K562 treated with DMSO at 1 percent for 12 hours (cell line): ENCODE results near the gene UPB1. TPM values are rescaled to one million over a fixed set of nuclear protein-coding genes. Genes with fewer than 3 reads are reported as not detected.

Experiments
- total RNA-seq: library from RNA; unstranded; fragments of 300-600 nt; gene quantifications from 2 replicates; pipeline ENCODE4 v1.2.3, GENCODE V29; 2022; ENCODE audit not compliant: insufficient read depth

The UPB1 gene
- not detected in 2 replicates for total RNA-seq

DNA sequence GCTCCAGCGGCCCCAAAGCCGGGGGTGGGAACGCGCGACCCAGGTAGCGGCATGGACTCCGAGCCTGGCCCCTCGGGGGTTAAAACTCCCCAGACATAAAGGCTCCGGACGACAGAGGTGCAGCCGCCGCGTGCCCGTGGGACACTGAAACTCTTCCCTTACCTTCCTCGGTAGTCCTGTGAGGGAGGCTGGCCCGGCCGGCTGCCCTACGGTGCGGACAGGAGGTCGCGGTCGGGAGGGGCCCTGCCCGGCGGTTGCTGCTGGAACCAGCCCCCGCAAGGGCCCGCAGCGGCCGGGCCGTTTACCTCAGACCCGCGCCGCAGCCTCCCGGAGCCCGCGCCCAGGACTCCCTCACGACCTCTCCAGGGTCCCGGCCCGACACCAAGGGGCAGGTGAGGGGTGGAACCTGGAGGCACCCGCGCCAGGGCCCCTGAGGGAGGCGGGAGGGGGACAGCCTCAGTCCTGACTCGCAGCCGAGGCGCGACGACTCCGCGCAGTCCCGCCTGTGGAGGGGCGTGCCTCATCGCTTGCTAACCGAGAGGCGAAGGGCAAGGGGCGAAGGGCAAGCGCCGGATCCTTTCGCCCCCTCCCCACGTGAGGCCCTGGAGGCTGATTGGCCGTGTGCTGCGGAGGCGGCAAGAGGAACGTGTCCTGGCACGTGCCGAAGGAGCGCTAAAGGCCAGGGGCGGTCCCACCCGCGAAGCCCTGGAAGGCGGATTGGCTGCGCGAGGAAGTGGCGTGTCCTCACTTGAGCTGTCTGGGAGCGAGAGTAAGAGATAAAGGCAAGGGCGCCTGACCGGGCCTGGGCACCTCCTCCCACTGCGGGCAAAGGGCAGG is at the start of gene UPB1:
UPB1 (plus strand) TSS at position 805 of the 837 bp plus-strand sequence. CDS start 72 bp downstream, outside the sequence.

DNA sequence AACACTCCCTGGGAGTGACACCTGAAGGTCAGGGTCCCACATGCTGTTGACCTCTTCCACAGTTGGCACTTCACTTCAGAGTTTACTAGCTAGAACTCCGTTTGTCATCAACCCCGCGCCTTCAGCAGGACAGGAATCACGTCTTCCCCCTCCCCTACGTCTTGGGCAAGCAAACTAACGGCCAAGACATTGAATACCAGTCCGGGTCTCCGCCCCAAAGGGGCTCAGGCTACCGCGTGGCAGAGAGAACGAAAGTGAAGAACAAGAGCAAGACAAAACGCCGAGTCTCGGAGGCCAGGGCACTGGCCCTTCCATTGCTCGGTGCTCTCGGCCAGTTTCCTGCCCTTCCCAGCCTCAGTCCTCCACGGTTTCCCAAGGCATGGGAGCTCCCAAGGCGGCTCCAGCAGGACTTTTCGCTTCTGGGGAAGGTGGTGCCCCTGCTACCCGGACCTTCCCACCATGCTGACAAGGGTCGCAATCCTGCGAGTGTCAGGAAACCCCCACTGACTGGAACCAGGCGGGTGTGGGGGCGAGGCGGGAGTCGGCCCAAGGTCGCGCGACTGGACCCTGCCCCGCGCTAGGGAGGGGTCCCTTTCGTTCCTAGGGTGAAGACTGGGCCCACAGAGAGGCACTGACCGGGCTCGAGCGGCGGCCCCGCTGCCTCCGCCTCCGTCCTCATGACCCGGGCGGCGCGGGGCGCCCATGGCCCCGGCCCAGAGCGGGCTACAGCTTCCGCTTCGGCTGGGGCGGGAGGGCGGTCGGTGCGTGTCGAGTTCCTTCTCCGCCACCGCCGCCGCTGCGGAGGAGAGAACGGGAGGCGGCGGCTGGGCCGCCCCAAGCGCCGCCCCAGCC is 59.4 kb downstream of the UPB1 start, which contains the start of gene GUCD1:
GUCD1 (minus strand) TSS at position 826 of the 852 bp plus-strand sequence; CDS start at position 679, 147 bp downstream.

DNA sequence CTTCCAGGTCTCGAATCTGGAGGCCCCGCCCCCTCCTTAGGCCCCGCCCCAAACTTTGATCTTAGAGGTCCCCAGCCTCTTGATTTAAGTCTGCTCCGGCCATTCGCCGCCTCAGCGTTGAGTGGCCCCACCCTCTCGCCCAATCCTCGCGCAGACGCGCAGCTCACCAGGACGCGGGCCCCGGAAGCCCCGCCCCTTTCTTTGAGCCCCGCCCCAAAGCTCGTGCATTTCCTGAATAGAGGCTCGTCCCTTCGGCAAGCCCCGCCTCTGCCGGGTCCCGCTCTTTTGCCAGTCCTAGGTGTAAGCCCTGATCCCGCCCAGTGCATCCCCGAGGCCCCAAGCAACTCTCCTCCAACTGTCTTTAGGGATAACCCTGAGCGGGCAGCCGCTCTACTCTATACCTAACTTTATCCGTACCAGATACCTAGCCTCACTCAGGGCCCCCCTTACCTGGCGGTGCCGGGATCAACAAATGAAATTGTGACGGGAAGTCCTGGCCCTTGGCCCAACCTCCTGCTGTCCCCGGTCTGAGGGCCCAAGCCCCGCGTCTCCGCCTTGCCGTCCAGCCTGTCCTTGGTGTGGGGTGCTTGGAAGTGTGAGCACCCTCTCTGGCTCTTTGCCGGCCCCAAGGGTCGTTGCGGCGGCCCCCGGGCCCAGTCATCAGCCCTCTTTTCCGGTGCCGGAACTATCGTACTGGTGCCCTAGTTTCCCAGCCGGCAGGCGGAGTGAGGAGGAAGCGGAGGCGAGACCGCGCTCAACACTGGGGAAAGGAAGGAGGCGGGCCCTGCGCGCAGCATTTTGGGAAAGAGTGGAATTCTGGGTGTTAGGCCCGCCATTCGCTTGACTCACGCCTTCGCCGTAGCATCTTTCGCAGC is 60.3 kb downstream of the UPB1 start, which contains the start of gene SNRPD3:
SNRPD3 (plus strand) TSS at position 835 of the 875 bp plus-strand sequence. CDS start 1,676 bp downstream, outside the sequence.

Other genes starting within 250 kb of the UPB1 start
- 8.3 and 26.7 TPM in 2 replicates for gene SPECC1L, start 224.5 kb upstream of the UPB1 start, total RNA-seq
- gene ADORA2A, start 67.7 kb upstream of the UPB1 start, total RNA-seq: 1.4 and 2.4 TPM in 2 replicates
- 57.0 and 63.4 TPM in 2 replicates for gene GUCD1, start 59.8 kb downstream of the UPB1 start, total RNA-seq
- 71.5 and 75.3 TPM in 2 replicates for gene SNRPD3, start 60.7 kb downstream of the UPB1 start, total RNA-seq
- 1.6 and 3.1 TPM in 2 replicates for gene LRRC75B, start 97.7 kb downstream of the UPB1 start, total RNA-seq
- 14.1 and 15.7 TPM in 2 replicates for gene GGT1, start 107.9 kb downstream of the UPB1 start, total RNA-seq